ENCODE results near the gene LIPH.
"Not testable (repeated sequence)": the region's sequence is repeated elsewhere in the genome, so short reads cannot be mapped to it uniquely, and the experiment has no call there.

The LIPH gene

DNA sequence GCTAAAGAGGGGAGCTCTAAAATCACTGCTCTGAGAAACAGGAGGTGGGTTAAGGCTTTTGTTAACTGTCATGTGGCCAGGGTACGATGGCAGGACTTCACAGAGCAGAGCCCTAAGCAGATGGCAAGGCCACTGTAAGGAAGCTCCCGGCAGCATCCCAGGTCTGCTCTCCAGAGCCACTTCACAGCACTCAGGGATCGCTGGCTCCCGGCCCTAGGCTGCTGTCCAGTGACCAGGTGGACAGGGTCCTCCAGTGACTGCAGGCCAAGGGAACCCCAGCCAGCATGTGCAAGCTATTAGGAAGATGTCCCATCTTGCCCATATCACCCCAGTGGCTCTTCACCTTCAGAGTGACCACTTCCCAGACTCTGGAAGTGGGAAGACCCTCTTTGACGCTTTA lies 63.9 kb downstream of the LIPH start:
- no peak for DNase-seq (ENCODE audit: low read depth, low spot score)

DNA sequence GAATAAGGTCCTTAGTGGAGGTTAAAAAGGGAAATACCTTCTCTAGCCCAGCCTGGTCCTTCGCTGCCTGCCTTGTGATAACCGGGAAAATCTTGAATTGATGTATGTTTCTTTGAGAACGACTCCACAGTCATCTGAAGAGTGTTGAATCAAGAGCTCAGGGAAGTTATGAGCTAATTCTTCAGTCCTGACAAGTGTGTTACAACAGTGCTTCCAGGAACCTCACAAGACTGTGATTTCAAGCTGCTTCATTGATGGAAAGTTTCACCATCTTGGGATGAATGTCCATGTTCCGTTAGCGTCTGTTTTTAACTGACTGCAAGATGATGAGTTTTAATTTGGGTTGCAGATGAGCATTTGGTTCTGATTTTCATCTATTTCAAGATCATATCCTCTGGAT lies 66.0 kb downstream of the LIPH start:
- no peak for DNase-seq (ENCODE audit: low read depth, low spot score)

DNA sequence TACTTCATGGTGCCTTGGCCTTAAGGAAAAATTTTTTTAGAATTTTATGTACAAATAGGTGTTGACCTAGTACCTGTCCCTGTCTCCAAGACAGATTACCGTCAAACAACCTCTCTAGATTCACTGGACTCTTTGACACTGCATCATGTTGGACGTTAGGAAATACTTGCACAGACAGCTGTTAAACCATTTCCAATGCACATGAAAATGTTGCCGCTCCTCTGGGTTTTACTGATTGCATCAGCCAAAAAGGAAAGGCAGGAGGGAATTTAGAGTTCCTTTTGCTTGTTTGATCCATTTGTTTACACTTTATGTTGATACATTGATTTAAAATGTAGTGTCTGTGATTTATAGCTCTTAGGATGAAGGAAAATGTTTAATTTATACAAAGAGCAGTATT lies 68.1 kb downstream of the LIPH start:
- no peak for DNase-seq (ENCODE audit: low read depth, low spot score)

DNA sequence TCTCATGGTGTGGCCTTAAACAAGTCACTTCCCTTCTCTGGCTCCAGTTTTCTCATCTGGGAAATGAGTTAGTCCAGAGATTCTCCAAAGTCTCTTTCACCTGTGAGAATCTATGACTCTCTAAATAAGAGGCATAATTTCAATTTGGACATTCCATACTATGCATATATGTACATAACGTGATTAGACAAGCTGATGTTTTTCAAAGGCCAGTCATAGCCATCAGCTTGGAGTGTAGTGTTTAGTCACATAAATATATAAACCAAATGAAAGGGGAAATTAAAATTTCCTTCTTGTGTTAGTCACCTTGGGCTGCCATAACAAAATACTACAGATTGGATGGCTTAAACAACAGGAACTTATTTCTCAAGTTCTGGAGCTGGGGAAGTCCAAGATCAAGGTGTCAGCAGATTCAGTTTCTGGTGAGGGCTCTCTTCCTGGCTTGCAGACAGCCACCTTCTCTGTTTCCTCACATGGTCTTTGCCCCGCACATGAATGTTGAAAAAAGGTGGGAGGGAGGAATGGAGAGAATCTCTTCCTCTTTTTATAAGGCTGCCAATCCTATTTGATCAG lies 72.9 kb downstream of the LIPH start:
- no peak for DNase-seq (ENCODE audit: low read depth, low spot score)

DNA sequence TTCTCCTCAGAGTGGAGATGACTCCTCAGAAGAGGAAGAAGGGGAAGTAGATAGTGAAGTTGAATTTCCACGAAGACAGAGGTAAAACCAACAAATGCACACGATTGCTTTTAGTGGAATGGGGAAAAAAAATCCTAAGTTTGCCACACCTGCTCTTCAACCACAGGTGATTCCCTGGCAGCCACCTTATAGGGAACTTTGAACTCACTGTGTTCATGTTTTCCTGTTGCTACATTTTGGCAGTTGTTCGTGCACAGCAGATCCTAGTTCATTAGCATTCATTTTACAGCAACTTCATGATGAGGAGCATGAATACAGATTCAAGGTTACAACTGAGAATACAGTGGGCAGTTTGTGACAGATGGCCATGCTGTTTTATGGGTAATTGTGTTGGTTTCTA lies 75.1 kb downstream of the LIPH start:
- no peak for DNase-seq (ENCODE audit: low read depth, low spot score)

DNA sequence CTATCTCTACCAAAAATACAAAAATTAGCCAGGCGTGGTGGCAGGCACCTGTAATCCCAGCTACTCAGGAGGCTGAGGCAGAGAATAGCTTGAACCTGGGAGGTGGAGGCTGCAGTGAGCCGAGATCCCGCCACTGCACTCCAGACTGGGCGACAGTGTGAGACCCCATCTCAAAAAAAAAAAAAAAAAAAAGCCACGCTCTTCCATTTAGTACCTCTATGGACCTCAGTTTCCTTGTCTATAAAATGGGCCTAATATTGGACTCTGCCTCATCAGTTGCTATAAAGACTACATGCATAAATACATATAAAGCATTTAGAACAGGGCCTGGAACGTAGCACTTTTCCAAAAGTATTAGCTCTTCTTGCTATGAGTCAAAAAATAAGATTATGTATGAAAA lies 77.5 kb downstream of the LIPH start:
- not testable (repeated sequence) for DNase-seq (ENCODE audit: low read depth, low spot score)

DNA sequence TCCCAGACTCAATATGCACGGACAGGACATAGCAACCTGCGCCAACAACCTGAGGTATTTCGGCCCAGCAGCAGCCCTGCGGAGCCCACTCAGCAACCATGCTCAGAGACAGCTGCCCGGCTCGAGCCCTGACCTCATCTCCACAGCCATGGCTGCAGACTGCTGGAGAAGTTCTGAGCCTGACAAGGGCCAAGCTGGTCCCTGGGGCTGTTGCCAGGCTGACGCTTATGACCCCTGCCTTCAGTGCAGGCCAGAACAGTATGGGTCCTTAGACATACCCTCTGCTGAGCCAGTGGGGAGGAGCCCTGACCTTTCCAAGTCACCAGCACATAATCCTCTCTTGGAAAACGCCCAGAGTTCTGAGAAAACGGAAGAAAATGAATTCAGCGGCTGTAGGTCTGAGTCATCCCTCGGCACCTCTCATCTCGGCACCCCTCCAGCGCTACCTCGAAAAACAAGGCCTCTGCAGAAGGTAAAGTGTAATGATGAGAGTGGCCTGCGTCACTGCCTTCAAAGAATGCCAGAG lies 79.0 kb downstream of the LIPH start:
- DNase-seq (ENCODE audit: low read depth, low spot score), result no peak

DNA sequence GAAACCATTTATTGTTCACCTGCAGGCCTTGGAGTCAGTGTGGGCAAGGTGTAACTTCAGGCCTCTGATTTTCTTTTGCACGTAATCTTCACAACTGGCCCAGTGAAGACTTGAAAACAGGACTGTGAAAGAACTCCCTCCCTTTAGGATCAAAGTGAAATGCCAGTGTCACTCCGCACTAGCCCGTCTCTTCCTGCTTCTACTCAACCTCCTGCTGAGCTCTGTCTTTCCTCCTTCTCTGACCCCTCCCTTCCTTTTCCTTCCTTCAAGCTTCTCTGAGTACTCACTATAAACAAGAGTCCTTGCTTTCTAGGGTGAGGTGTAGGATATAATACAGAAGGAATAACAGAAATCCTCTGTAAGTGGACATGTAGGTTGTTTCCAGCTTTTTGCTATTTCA lies 82.1 kb downstream of the LIPH start:
- DNase-seq (ENCODE audit: low read depth, low spot score), result peak; percentile 57

DNA sequence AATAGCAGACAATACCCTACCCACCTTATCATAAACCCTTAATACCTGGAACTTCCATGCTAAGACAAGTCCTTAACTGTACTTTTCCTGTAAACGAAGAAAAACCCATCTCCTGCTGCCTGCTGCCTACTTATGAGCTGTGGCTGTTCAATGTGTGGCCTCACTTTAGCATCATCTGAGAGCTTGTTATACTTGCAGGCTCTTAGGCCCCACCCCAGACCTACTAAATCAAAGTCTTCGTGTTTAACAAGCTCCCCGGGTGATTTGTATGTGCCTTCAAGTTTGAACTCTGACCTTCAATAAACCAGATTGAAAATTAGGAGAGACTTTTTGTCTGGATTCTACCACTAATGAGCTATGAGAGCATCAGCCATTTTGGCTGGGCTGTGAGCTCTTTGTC lies 82.8 kb downstream of the LIPH start:
- no peak for DNase-seq (ENCODE audit: low read depth, low spot score)

DNA sequence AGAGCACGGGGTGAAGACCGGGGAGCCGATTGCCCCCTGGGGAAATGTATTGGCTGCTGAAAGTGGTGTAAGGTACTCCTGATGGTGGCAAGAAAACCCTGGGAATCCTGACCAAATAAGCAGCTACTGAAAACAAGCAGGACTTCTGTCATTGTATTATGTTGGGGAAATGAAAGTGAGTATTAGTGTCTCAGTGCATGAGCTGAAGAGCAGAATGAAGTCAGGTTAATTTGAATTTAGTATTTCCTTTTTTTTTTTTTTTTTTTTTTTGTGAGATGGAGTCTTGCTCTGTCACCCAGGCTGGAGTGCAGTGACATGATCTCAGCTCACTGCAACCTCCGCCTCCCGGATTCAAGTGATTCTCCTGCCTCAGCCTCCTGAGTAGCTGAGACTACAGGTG lies 86.3 kb downstream of the LIPH start:
- DNase-seq (ENCODE audit: low read depth, low spot score), result not testable (repeated sequence)

DNA sequence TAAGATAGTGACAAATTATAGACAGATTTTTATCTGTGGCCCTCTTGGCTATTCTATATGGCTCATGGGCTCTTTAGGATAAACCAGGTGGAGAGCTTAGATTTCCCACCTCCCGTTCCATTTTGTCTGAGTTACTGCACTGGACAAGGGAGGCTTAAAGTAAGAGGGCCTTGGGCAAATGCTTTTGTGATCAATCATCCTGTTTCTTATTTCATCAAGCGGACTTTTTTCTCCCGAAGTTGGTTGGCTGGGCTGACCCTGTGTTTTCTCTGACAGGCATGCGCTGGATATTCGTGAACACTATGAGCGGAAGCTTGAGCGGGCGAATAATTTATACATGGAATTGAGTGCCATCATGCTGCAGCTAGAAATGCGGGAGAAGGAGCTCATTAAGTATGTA lies 86.9 kb downstream of the LIPH start:
- no peak for DNase-seq (ENCODE audit: low read depth, low spot score)

DNA sequence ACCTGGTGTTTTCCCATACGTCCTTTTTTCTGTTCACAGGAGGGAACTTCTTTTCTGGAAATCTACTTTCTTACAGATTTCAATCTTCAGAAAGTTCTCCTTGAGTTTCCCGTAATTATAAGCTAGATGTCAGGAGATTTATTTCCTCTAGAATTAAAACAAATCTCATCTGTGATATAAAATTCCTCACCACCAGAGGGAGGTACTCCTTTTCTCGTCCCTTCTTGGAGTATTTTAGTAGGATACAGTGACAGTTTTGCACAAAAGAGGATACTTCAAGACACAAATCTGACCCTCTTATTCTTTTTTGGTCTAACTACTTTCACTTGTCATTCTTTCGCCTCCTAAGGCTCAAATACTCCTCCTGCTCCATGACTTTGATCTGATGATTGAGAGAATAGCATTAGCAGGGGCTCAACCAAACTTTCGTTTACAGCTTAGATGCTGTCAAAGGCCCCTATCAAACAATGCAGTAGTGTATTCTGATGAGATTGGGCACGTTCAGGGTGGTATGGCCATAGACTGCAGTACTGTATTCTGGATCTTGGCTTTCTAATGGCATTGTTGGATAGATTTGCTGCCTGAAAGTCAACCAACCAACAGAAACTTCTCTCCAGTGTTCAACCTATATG lies 91.6 kb downstream of the LIPH start:
- DNase-seq (ENCODE audit: low read depth, low spot score), result no peak

DNA sequence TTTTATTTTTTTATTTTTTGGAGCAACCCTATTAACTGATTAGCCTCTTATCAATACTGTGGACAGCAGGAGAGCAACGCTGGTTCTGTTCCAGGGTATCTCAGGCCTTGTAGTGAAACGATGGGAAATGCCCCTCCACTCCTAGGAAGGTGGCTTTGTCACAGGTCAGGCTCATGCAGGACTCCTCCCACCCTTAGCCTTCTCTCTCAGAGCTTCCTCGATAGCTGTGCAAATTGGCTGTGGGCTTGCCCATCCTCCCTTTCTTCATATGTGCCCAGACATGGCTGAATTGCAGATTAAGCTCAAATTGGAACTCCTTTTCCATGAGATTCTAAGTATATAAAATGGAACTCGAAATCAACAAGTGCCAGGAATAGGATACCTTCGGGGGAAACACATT lies 92.1 kb downstream of the LIPH start:
- DNase-seq (ENCODE audit: low read depth, low spot score), result no peak

DNA sequence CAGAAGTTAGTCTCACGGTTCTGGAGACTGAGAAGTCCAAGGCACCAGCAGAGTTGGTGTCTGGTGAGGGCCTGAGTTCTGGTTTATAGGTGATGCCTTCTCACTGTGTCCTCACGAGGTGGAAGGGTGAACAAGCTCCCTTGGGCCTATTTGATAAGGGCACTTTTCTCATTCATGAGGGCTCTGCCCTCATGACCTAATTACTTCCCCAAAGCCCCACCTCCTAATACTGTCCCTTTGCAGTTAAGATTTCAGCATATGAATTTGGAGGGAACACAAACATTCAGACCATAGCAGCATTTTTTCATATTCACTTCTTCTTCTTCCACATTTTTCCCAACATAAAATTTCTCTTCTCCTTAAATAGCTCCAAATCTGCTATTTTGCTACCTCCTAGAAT lies 95.0 kb downstream of the LIPH start:
- DNase-seq (ENCODE audit: low read depth, low spot score), result no peak

All from ELF-1 (cell line).